SK-N-SH (cell line): ENCODE data around the gene CRTC1. TPM values are rescaled to one million over a fixed set of nuclear protein-coding genes. Genes with fewer than 3 reads are reported as not detected.

Source experiments
- CTCF ChIA-PET: fragments of 300-600, 350-600 bp; formaldehyde crosslinking; extraction: SDS; loops from one replicate; lab custom pipeline; 2021; lab: Yijun Ruan, JAX
- POLR2A ChIA-PET: fragments of 350-600 bp; sonication (Branson Sonifier 250); formaldehyde crosslinking; extraction: SDS; loops from one replicate; lab custom pipeline; 2020; ENCODE audit warnings: antibody characterized with exemption, inconsistent platforms; lab: Yijun Ruan, JAX
- DNase-seq: peaks from one replicate; pipeline ENCODE4 v3.0.0; 2012
- H2AFZ ChIP-seq: fragments of 200-600 bp; sonication (generic); 2 replicates; pipeline ENCODE4 v1.8.1; 2016; ENCODE audit warnings: antibody characterized with exemption, mild to moderate bottlenecking, low read depth
- H3F3A ChIP-seq: fragments of 200-600 bp; sonication (generic); replicated peaks from 2 replicates; pipeline ENCODE3; 2016; ENCODE audit warnings: antibody characterized with exemption, mild to moderate bottlenecking; ENCODE audit not compliant: insufficient read depth
- H3K27ac ChIP-seq, 2 experiments: fragments of 200-500 bp in 1 of 2; fragments of 200-600 bp in 1 of 2; sonication (Bioruptor generic) in 1 of 2; sonication (generic), shearing (Covaris generic) in 1 of 2; 2 replicates each; pipeline versions ENCODE4 v1.5.1 to v1.6.1; 2014 to 2016; ENCODE audit warnings: low read depth in 2 of 2, inconsistent platforms in 1 of 2, low read length in 1 of 2, mild to moderate bottlenecking in 1 of 2, mixed read lengths in 1 of 2
- H3K27me3 ChIP-seq: fragments of 200-600 bp; sonication (generic), shearing (Covaris generic); 2 replicates; pipeline ENCODE4 v1.6.1; 2016; ENCODE audit warnings: mixed run types; ENCODE audit not compliant: insufficient read depth
- H3K36me3 ChIP-seq, 2 experiments: fragments of 200-500 bp in 1 of 2; fragments of 200-600 bp in 1 of 2; sonication (Bioruptor generic) in 1 of 2; sonication (generic) in 1 of 2; replicated peaks in 1 of 2; 2 replicates each; pipeline versions ENCODE3 to v1.5.1; 2014 to 2016; ENCODE audit warnings: low read length in 1 of 2, mild to moderate bottlenecking in 1 of 2; ENCODE audit not compliant: insufficient read depth in 2 of 2, control insufficient read depth in 1 of 2
- H3K4me1 ChIP-seq, 2 experiments: fragments of 200-500 bp in 1 of 2; fragments of 200-600 bp in 1 of 2; sonication (Bioruptor generic) in 1 of 2; sonication (generic), shearing (Covaris generic) in 1 of 2; 2 replicates each; pipeline versions ENCODE4 v1.5.1 to v1.6.1; 2014 to 2016; ENCODE audit warnings: low read depth in 1 of 2, low read length in 1 of 2, mixed run types in 1 of 2; ENCODE audit not compliant: insufficient read depth in 2 of 2, control insufficient read depth in 1 of 2
- H3K4me2 ChIP-seq: fragments of 200-600 bp; sonication (generic), shearing (Covaris generic); 2 replicates; pipeline ENCODE4 v1.6.1; 2017; ENCODE audit warnings: mixed run types
- H3K4me3 ChIP-seq, 2 experiments: fragments of 200-500 bp in 1 of 2; fragments of 200-600 bp in 1 of 2; sonication (Bioruptor generic) in 1 of 2; sonication (generic), shearing (Covaris generic) in 1 of 2; 2 replicates each; pipeline versions ENCODE4 v1.5.1 to v1.8.1; 2014 to 2016; ENCODE audit warnings: low read depth in 2 of 2, inconsistent platforms in 1 of 2, low read length in 1 of 2, mild to moderate bottlenecking in 1 of 2, mixed read lengths in 1 of 2, moderate library complexity in 1 of 2
- H3K79me2 ChIP-seq: fragments of 200-600 bp; sonication (generic); 2 replicates; pipeline ENCODE4 v1.8.1; 2017; ENCODE audit warnings: mild to moderate bottlenecking; ENCODE audit not compliant: insufficient read depth
- H3K9ac ChIP-seq: fragments of 200-600 bp; sonication (generic); 2 replicates; pipeline ENCODE4 v1.6.1; 2017; ENCODE audit warnings: mixed run types
- H3K9me2 ChIP-seq: fragments of 200-600 bp; sonication (generic); 2 replicates; pipeline ENCODE4 v1.6.1; 2017; ENCODE audit warnings: mixed run types
- H3K9me3 ChIP-seq: fragments of 200-600 bp; sonication (generic); 2 replicates; pipeline ENCODE4 v1.6.1; 2017; ENCODE audit warnings: mixed run types, mild to moderate bottlenecking, moderate library complexity
- H4K20me1 ChIP-seq: fragments of 200-600 bp; sonication (generic); 2 replicates; pipeline ENCODE4 v1.6.1; 2017; ENCODE audit warnings: mild to moderate bottlenecking, mixed run types; ENCODE audit not compliant: insufficient read depth
- CHD2 ChIP-seq: fragments of 150-350 bp; IDR thresholded peaks from 2 replicates; pipeline ENCODE4 v1.6.1; 2018; ENCODE audit warnings: low read length; ENCODE audit not compliant: partially characterized antibody
- CTCF ChIP-seq: fragments of 200-600 bp; sonication (generic); IDR thresholded peaks from 2 replicates; pipeline ENCODE4 v1.6.1; 2017; ENCODE audit warnings: antibody characterized with exemption, mild to moderate bottlenecking, moderate library complexity
- GABPA ChIP-seq: IDR thresholded peaks from 2 replicates; pipeline ENCODE4 v1.4.0; 2012; ENCODE audit warnings: low read depth, mild to moderate bottlenecking
- GATA2 ChIP-seq: sonication (generic); formaldehyde crosslinking; IDR thresholded peaks from 2 replicates; pipeline ENCODE4 v1.5.0; 2020; ENCODE audit warnings: mild to moderate bottlenecking, missing genetic modification reagents
- JUND ChIP-seq: IDR thresholded peaks from 2 replicates; pipeline ENCODE4 v1.4.0; 2012
- MEF2A ChIP-seq: IDR thresholded peaks from 2 replicates; pipeline ENCODE4 v1.4.0; 2012; ENCODE audit warnings: low read depth, borderline replicate concordance
- MXI1 ChIP-seq: IDR thresholded peaks from 2 replicates; pipeline ENCODE4 v1.6.1; 2012; ENCODE audit warnings: mild to moderate bottlenecking, low read depth, low read length, improper control_type of control experiment
- NRF1 ChIP-seq: IDR thresholded peaks from 2 replicates; pipeline ENCODE4 v1.6.1; 2012; ENCODE audit warnings: low read depth, mild to moderate bottlenecking, low read length
- RCOR1 ChIP-seq: fragments of 150-350 bp; IDR thresholded peaks from 2 replicates; pipeline ENCODE4 v1.6.1; 2017; ENCODE audit warnings: antibody characterized with exemption, low read length
- TAF1 ChIP-seq: IDR thresholded peaks from 2 replicates; pipeline ENCODE4 v1.6.1; 2012; ENCODE audit warnings: low read depth, mild to moderate bottlenecking, low read length, moderate library complexity, borderline replicate concordance
- WGBS: methylation state at CpG from one replicate; pipeline ENCODE4 v1.1.6; 2017; ENCODE audit warnings: low lambda C conversion rate; 5-methylcytosine and 5-hydroxymethylcytosine counted together
- polyA plus RNA-seq, 3 experiments: library from polyadenylated mRNA; depleted of rRNA; stranded (reverse); fragments of >200 nt; gene quantifications; 2 replicates each; pipeline ENCODE4 v1.2.3, GENCODE V29; 2012

The CRTC1 gene
- polyA plus RNA-seq, 1 of the 3 experiments (the other 2 are of a cell fraction): 5.0 TPM

DNA sequence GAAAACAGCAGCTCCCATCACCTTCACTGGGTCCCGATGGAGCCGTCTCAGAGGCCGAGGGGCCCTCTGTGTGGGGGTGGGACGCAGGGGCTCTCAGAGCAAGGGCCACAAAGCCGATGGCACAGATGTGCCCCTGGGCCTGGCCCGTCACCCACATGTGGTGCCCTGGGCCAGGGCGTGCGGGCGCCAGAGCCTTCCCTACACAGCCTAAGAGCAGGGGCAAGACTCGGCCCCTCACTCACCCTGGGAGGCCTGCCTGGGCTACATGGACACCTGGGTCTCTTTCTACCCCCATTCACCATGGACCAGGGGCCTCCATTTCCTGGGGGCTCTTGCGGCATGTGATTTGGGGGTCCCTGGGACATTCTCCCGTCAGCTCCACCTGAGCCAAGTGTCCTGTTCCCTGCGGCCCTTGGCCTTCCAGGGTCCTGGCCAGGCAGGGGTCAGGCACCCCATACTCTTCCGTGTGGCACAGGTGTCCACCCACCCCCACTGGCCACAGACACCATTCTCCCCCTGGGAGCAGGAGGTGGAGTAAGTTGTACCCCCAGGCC is 97.6 kb downstream of the CRTC1 start:
- no peaks in the 10 kb centered on the region for H3K36me3 ChIP-seq
- peaks cover 7% of the 10 kb centered on the region for H3F3A ChIP-seq
- peaks cover 14 to 22% of the 10 kb centered on the region in 2 experiments; a peak in 3 of 4 replicates for H3K4me1 ChIP-seq
- TF ChIP-seq RCOR1: no peak
- no peak for TF ChIP-seq JUND
- no peak for TF ChIP-seq CTCF
- no peak for TF ChIP-seq CHD2
- TF ChIP-seq MXI1: no peak
- no peak for TF ChIP-seq TAF1
- no peak for TF ChIP-seq NRF1
- TF ChIP-seq MEF2A: no peak
- ChIA-PET CTCF (interaction anchor here (1.1 to 3.4 kb wide), 3 partner anchors 9 to 66 kb away, joined by 3 to 14 read pairs (median 4); no protein-coding TSS in a partner anchor), POLR2A (interaction anchor here (0.6 kb wide), 1 partner anchor 9 kb away, joined by 3 read pairs; no protein-coding TSS in a partner anchor)
- no peaks in the 10 kb centered on the region for H3K9me3 ChIP-seq
- DNase-seq: no peak
- no peak overlapping the region for H3K4me2 ChIP-seq
- no peaks in the 10 kb centered on the region for H4K20me1 ChIP-seq
- H3K4me3 ChIP-seq: no peak overlapping the region
- no peaks in the 10 kb centered on the region for H3K79me2 ChIP-seq
- H3K9me2 ChIP-seq: no peaks in the 10 kb centered on the region
- no peak overlapping the region for H3K9ac ChIP-seq
- H2AFZ ChIP-seq: no peak overlapping the region
- 81% methylated on average over 4 of the region's 14 CpGs for WGBS
- no peak overlapping the region for H3K27ac ChIP-seq
- no peaks in the 10 kb centered on the region for H3K27me3 ChIP-seq

- no peaks in the 10 kb centered on the region for H3K79me2 ChIP-seq
- CTCF ChIA-PET: interaction anchor here (1.1 to 1.4 kb wide), 2 partner anchors 13 to 65 kb away, joined by 3 to 4 read pairs; no protein-coding TSS in a partner anchor
- H3K9ac ChIP-seq: no peak overlapping the region
- WGBS: 87% methylated on average over 17 of the region's 20 CpGs
- no peak overlapping the region for H2AFZ ChIP-seq
- no peaks in the 10 kb centered on the region for H3K9me3 ChIP-seq
- H3K4me2 ChIP-seq: no peak overlapping the region
- peaks cover 3% of the 10 kb centered on the region; the same call in 1 of the 2 replicates for H3K27me3 ChIP-seq
- no peaks in the 10 kb centered on the region for H3K36me3 ChIP-seq
- peaks cover 8% of the 10 kb centered on the region for H3F3A ChIP-seq
- H3K27ac ChIP-seq: no peak overlapping the region
- peaks cover 6 to 17% of the 10 kb centered on the region in 2 experiments; a peak in 3 of 4 replicates for H3K4me1 ChIP-seq
- DNase-seq: no peak
- TF ChIP-seq GABPA (no peak), JUND (no peak), GATA2 (CRISPR knock-in tag) (no peak)
- POLR2A ChIA-PET: no interaction called here
- H4K20me1 ChIP-seq: no peaks in the 10 kb centered on the region
- no peaks in the 10 kb centered on the region for H3K9me2 ChIP-seq
- no peak overlapping the region for H3K4me3 ChIP-seq
Measured at GRCh38 chr19:18781885-18782527, 98.5 kb downstream of the CRTC1 start.
